ENCODE measurements around the gene SYNJ2. TPM values are rescaled to one million over a fixed set of nuclear protein-coding genes. Genes with fewer than 3 reads are reported as not detected.

SYNJ2 gene
- total and polyA plus RNA-seq, 2 experiments from 2014 or later: 2.8 to 5.6 TPM

GRCh38 chr6:158060455-158061360 lies 79.0 kb downstream of the SYNJ2 start (continued):
- TF ChIP-seq, protein P1, sequence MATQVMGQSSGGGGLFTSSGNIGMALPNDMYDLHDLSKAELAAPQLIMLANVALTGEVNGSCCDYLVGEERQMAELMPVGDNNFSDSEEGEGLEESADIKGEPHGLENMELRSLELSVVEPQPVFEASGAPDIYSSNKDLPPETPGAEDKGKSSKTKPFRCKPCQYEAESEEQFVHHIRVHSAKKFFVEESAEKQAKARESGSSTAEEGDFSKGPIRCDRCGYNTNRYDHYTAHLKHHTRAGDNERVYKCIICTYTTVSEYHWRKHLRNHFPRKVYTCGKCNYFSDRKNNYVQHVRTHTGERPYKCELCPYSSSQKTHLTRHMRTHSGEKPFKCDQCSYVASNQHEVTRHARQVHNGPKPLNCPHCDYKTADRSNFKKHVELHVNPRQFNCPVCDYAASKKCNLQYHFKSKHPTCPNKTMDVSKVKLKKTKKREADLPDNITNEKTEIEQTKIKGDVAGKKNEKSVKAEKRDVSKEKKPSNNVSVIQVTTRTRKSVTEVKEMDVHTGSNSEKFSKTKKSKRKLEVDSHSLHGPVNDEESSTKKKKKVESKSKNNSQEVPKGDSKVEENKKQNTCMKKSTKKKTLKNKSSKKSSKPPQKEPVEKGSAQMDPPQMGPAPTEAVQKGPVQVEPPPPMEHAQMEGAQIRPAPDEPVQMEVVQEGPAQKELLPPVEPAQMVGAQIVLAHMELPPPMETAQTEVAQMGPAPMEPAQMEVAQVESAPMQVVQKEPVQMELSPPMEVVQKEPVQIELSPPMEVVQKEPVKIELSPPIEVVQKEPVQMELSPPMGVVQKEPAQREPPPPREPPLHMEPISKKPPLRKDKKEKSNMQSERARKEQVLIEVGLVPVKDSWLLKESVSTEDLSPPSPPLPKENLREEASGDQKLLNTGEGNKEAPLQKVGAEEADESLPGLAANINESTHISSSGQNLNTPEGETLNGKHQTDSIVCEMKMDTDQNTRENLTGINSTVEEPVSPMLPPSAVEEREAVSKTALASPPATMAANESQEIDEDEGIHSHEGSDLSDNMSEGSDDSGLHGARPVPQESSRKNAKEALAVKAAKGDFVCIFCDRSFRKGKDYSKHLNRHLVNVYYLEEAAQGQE (IDR thresholded peaks at IDR 0.05; ENCODE audit: unreplicated experiment): no peak
- TF ChIP-seq POLR2AphosphoS5 (IDR thresholded peaks at IDR 0.05; ENCODE audit: low read depth) (no peak), ETS1 (IDR thresholded peaks at IDR 0.05) (no peak), CREB1 (CRISPR knock-in tag; IDR thresholded peaks at IDR 0.05; ENCODE audit: low read depth) (no peak), ZNF331 (CRISPR knock-in tag; IDR thresholded peaks at IDR 0.05; ENCODE audit: low read depth) (no peak), NANOG (IDR thresholded peaks at IDR 0.05; ENCODE audit: borderline replicate concordance) (no peak), ZNF114 (CRISPR knock-in tag; IDR thresholded peaks at IDR 0.05) (no peak), EZH2phosphoT487 (IDR thresholded peaks at IDR 0.05; ENCODE audit: unreplicated experiment) (no peak)

DNA sequence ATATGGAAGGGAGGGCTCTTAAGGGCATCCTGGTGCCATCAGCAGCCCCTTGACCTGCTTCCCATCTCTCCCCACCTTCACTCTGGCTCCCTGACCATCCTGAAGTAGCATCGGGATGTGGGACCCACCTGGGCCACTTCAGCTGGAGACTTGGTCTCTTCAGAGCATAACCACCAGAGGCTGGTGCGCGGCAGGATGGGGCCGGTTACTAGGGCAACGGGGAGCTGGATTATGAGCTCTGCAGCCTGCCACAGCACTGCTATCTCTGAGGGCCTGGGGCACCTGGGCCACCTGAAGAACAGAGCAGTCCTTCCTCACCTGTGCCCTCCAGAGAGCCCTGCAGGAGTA lies 79.7 kb downstream of the SYNJ2 start:
- Histone ChIP-seq H2AFZ (no peak overlapping the region), H4K20me1 (replicated peaks; ENCODE audit: insufficient read depth) (no peaks in the 10 kb centered on the region), H3K36me3 (ENCODE audit: insufficient read depth) (no peaks in the 10 kb centered on the region), H3K27ac (ENCODE audit: low read depth) (no peak overlapping the region), H3F3A (replicated peaks; ENCODE audit: low read depth) (no peaks in the 10 kb centered on the region), H3K4me3 (no peak overlapping the region), H3K79me2 (replicated peaks; ENCODE audit: insufficient read depth) (no peaks in the 10 kb centered on the region), H3K9me2 (ENCODE audit: insufficient read depth) (no peaks in the 10 kb centered on the region), H3K27me3 (ENCODE audit: insufficient read depth) (no peaks in the 10 kb centered on the region), H3K4me2 (no peak overlapping the region), H3K4me1 (ENCODE audit: insufficient read depth) (no peaks in the 10 kb centered on the region)
- H3K36me3 Mint-ChIP-seq (ENCODE audit: low read depth): peaks cover 11% of the 10 kb centered on the region; the same call in 1 of the 3 replicates
- DNase-seq (ENCODE audit: low spot score) (no peak), ATAC-seq (no peak)
- peaks cover 6% of the 10 kb centered on the region for H3K4me1 Mint-ChIP-seq
- H3K27me3 Mint-ChIP-seq (ENCODE audit: insufficient read depth, low read depth, poor library complexity): peaks cover 4% of the 10 kb centered on the region
- no peak overlapping the region for H3K27ac Mint-ChIP-seq
- no peak overlapping the region for H3K4me3 Mint-ChIP-seq
- H3K9me3 Mint-ChIP-seq: no peaks in the 10 kb centered on the region
- TF ChIP-seq, protein P2, sequence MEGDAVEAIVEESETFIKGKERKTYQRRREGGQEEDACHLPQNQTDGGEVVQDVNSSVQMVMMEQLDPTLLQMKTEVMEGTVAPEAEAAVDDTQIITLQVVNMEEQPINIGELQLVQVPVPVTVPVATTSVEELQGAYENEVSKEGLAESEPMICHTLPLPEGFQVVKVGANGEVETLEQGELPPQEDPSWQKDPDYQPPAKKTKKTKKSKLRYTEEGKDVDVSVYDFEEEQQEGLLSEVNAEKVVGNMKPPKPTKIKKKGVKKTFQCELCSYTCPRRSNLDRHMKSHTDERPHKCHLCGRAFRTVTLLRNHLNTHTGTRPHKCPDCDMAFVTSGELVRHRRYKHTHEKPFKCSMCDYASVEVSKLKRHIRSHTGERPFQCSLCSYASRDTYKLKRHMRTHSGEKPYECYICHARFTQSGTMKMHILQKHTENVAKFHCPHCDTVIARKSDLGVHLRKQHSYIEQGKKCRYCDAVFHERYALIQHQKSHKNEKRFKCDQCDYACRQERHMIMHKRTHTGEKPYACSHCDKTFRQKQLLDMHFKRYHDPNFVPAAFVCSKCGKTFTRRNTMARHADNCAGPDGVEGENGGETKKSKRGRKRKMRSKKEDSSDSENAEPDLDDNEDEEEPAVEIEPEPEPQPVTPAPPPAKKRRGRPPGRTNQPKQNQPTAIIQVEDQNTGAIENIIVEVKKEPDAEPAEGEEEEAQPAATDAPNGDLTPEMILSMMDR (conservative IDR thresholded peaks at IDR 0.05; ENCODE audit: low read depth in 2 of 2): no peak
- TF ChIP-seq STAT1 (IDR thresholded peaks at IDR 0.05; ENCODE audit: unreplicated experiment) (no peak), EZH2phosphoT487 (IDR thresholded peaks at IDR 0.05; ENCODE audit: unreplicated experiment) (no peak), CREB1 (CRISPR knock-in tag; IDR thresholded peaks at IDR 0.05; ENCODE audit: low read depth) (no peak), ZNF114 (CRISPR knock-in tag; IDR thresholded peaks at IDR 0.05) (no peak), NANOG (IDR thresholded peaks at IDR 0.05; ENCODE audit: borderline replicate concordance) (no peak), ETS1 (IDR thresholded peaks at IDR 0.05) (no peak)

Measured in GM23338 (cell line).